Measurements from ENCODE around the gene STK38L.

STK38L gene

GRCh38 chr12:27316947-27317346 is 72.9 kb downstream of the STK38L start:
- DNase-seq (ENCODE audit: low read depth in 2 of 2) = no peak

- no peak for DNase-seq (ENCODE audit: low read depth in 2 of 2)
Measured at GRCh38 chr12:27319409-27319808, 75.3 kb downstream of the STK38L start.

- DNase-seq (ENCODE audit: low read depth in 2 of 2) = no peak
Measured at GRCh38 chr12:27319848-27320247, 75.8 kb downstream of the STK38L start.

DNA sequence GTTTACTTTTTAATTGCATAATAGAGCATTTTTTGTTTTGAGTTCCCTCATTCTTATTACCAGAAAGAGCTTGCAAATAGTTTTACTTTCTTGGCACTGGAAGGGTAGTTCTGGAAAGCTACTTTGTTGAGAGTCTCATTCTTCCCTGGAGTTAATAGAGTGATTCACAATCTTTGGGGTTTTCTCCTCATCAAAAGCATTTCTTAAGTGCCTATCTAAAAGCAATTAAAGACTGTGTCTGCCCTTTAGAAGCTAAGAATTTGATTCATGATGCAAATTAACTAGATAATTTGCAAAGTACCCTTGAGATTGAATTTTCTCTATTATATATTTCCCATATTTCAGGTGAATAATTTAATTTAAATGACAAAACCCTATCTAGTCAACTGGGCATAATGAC is 80.4 kb downstream of the STK38L start:
- no peak for DNase-seq (ENCODE audit: low read depth in 2 of 2)

DNA sequence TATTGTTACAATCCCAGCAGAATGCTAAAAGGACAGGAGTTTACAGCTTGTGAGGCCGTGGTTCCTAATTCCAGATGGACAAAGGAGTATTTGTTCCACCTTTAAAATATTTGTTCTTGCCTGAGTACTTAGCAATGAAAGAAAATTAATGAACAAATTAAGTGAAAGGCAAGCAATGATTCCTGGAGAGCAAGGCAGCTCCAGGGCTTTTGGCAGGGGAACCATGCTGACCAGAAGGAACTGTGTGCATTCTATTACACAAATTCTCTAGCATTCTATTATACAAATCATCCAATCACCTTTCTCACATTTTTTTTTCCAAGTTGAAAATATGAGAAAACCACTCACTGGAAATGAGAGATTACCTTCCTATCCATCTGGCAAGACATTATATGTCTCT is 86.8 kb downstream of the STK38L start:
- no peak for DNase-seq (ENCODE audit: low read depth in 2 of 2)

DNA sequence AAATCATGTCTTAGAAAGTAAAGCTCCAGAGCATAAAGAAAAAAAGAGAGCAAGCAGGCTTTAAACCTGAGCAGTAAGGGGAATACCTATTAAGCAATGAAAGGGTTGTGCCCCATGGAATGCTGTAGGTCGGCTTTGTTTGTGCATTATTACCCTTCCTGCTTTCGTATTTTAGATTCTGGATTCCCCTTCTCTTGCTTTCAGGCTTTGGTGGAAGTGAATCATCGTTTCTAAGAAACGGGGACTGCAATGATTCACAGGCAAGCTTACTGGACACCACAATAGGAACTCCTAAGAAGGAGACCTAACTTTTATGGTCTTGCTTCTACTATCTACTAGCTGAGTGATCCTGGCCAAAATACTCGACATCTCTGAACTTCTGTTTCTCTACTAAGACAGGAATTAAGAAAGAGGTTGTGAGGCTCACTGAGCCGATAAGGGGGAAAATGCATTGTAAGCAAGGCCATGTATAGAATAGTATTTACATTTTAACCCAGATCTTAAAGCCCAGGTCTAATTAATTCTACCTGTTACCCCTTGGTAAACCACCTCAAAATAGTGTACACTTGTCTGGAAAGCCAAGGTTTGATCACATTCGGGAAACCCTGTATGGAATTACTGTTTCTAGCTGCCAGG is 87.3 kb downstream of the STK38L start:
- DNase-seq (ENCODE audit: low read depth in 2 of 2) = no peak

GRCh38 chr12:27331927-27332324 is 87.8 kb downstream of the STK38L start:
- no peak for DNase-seq (ENCODE audit: low read depth in 2 of 2)

- DNase-seq (ENCODE audit: low read depth in 2 of 2) = no peak
Measured at GRCh38 chr12:27332407-27332713, 88.3 kb downstream of the STK38L start.

GRCh38 chr12:27332714-27333402 is 88.8 kb downstream of the STK38L start, which contains the start of gene BMAL2:
Gene BMAL2 (plus strand): TSS chr12:27332836. CDS start chr12:27333073, 237 bp downstream.
- peak in 1 of 2 donors; percentile 18 for DNase-seq (ENCODE audit: low read depth in 2 of 2)

- peak in 1 of 2 donors; percentile 17 for DNase-seq (ENCODE audit: low read depth in 2 of 2)
Measured at GRCh38 chr12:27333403-27334009, 89.4 kb downstream of the STK38L start.

- no peak for DNase-seq (ENCODE audit: low read depth in 2 of 2)
Measured at GRCh38 chr12:27334042-27334720, 90.1 kb downstream of the STK38L start.

GRCh38 chr12:27334721-27335082 is 90.6 kb downstream of the STK38L start:
- DNase-seq (ENCODE audit: low read depth in 2 of 2) = no peak

DNA sequence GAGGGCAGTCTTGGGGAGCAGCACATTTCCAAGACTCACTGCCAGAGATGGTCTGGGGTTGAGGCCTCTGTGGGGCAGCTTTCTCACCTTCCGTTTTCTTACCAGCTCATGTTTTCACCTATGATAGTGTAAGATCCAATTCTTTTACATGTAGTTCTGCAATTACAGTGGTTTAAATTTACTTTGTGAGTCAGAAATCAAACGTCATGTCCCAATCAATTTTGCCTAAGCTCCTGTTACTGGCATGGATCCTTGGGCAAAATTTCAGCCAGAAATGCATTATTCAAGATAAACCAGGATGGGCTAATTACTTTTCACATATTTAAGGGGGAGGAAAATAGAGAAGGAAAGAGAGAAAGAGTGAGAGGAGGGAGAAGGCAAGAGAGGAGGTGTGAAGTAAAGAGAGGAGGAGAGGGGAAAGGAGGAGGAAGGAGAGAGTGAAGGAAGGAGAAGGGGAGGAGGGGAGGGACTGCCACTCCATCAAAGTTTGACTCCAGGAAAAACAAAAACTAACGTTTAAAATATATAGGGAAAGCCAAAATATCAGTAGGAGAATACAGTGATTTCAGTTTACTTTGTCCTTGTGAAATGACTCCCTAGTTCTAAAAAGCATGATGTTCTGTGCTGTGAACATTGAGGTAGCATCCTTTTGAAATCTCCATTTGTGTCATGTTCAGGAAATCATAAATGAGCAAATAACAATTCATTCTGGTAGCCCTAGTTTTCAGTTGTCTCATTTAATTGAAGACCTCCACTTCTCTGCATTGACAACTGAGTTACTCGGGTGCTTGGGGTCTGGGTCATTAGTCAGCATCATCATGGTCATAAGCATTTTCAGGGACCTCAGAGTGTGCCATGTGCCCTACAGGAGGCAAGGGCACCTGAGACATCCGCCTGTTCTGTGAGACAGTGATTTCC is 91.5 kb downstream of the STK38L start:
- DNase-seq (ENCODE audit: low read depth in 2 of 2) = no peak

GRCh38 chr12:27336282-27336653 is 92.2 kb downstream of the STK38L start:
- DNase-seq (ENCODE audit: low read depth in 2 of 2) = no peak

GRCh38 chr12:27337376-27337775 is 93.3 kb downstream of the STK38L start:
- DNase-seq (ENCODE audit: low read depth in 2 of 2) = no peak

DNA sequence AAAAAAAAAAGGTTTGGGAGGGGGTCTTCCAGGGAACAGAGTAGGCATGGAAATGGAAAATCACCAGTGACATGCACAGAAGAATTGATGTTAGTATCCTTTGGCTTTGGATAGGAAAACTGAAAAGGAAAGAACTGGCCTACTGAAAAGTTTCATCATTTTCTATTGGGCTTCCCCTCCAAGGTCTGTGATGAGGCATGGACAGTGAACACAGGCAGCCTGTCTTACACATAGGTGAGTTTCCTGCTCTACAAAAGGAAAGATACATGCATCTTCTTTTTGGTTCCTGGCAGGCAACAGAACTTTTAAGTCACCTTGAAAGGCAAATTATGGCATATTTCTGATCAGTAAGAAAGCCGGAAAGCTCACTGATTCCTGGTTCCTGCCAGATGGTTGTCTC is 94.4 kb downstream of the STK38L start:
- DNase-seq (ENCODE audit: low read depth in 2 of 2) = no peak

DNA sequence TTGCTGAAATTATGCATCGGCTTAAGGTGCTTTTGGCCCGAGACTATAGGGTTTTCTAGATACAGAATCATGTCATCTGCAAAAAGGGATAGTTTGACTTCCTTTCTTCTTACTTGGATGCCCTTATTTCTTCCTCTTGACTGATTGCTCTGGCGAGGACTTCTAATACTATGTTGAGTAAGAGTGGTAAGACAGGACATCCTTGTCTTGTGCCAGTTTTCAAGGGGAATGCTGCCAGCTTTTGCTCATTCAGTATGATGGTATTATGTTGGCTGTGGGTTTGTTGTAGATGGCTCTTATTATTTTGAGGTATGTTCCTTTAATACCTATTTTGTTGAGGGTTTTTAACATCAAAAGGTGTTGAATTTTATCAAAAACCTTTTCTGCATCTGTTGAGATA is 96.9 kb downstream of the STK38L start:
- DNase-seq (ENCODE audit: low read depth in 2 of 2) = no peak

DNA sequence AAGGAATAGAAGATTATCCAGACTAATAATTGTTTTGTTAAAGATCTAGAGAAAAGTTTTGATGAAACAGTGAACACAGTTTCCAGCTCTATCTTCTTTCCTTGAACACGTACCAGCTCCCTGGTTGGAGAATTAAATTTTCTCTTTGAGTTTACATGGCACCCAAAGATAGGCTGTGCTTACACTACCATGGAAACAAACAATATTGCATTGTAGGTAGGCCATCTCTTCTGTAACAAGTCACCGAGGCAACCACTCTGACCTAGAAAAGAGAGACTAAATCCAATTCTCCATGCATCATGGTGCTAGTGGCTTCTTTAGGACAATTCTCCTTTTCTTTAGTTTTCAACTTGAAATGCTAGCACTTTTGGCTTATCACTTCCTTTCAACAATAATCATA is 98.5 kb downstream of the STK38L start:
- DNase-seq (ENCODE audit: low read depth in 2 of 2) = no peak

GRCh38 chr12:27343255-27344000 is 99.3 kb downstream of the STK38L start:
- DNase-seq (ENCODE audit: low read depth in 2 of 2) = no peak

DNA sequence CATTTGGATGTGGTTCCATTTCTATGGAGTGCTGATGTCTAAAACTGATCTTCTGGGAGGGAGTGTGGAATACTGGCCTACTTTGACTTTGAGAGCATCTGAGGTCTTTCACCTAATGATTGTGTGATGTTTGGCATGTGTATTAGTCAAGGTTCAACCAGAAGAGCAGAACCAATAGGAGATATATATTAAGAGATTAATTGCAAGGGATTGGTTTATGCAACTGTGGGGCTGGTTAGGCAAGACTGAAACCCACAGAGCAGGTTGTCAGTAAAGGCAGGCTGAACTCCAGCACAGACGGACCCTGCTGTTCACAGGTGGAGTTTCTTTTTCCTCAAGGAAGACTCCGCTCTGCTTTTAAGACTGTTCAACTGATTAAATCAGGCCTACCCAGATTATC is 100.2 kb downstream of the STK38L start:
- DNase-seq (ENCODE audit: low read depth in 2 of 2) = no peak

- no peak for DNase-seq (ENCODE audit: low read depth in 2 of 2)
Measured at GRCh38 chr12:27344760-27345159, 100.7 kb downstream of the STK38L start.
